ENCODE results near the gene MED13L.

Gene MED13L

GRCh38 chr12:116277467-116278278 lies at the start of gene MED13L:
MED13L (minus strand) TSS chr12:116277693; CDS start chr12:116277131, 562 bp downstream.
- peak; percentile 80 for DNase-seq

DNA sequence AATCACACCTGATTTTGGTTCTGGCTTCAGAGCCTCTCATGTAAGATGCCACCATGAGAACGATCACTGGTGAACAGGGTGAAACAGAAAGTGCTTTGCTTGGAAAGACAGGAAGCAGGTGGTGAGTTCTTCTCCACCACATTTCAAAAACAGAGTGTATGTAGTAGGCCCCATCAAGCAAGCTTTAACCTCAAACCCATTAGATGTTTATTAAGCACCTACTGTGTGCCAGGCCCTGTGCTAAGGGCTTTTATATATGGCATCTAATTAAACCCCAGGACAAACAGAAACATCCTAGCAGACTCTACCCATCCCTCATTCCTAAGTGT lies 47.8 kb upstream of the MED13L start:
- no peak for DNase-seq

GRCh38 chr12:116324654-116325335 lies 47.3 kb upstream of the MED13L start:
- no peak for DNase-seq

- DNase-seq: no peak
These were observed 46.2 kb upstream of the MED13L start for GRCh38 chr12:116323406-116324386.

DNA sequence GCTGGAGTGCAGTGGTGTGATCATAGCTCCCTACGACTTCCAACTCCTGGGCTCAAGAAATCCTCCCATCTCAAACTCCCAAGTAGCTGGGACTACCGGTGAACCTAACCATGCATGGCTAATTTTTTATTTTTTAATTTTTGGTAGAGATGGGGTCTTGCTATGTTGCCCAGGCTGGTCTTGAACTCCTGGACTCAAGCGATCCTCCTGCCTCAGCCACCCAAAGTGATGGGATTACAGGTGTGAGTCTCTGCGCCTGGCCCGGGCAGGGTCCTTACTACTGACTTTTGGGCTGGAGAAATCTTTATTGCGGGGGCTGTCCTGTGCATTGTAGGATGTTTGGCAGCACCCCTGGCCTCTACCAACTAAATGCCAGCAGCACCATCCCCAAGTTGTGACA lies 44.4 kb upstream of the MED13L start:
- no peak for DNase-seq

GRCh38 chr12:116320791-116321217 lies 43.3 kb upstream of the MED13L start:
- no peak for DNase-seq

- peak; percentile 90 for DNase-seq
These were observed 42.6 kb upstream of the MED13L start for GRCh38 chr12:116319898-116320621.

DNA sequence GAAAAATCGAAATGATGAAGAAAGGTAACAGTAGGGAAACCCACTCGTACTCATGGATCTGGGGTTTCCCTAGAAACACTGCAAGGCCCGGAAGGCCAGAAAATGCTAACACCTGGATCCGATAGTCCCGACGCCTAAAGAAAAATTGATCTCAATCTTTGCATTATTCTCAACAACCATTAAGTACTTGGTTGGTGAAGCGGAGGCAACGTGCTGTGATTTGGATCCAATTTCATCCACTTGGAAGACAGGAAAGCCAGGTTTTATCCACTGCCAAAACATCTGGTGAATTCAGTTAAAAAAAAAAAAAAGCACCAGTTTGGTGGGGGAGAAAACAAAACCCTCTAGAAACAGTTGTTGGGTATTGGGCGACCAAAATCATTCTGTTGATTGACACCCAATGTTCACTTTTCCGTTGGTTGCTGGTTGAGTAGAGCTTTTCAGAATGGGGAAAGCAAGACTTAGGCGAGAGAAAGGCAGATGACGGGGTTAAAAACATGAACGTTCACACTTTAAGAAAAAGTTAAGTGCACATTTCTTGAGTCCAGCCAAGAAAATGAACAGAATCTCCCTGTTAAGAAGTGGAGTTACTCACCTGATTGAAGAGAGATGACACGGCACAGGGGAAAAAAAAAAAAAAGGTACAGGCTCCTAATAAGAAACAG lies 41.9 kb upstream of the MED13L start:
- no peak for DNase-seq

DNA sequence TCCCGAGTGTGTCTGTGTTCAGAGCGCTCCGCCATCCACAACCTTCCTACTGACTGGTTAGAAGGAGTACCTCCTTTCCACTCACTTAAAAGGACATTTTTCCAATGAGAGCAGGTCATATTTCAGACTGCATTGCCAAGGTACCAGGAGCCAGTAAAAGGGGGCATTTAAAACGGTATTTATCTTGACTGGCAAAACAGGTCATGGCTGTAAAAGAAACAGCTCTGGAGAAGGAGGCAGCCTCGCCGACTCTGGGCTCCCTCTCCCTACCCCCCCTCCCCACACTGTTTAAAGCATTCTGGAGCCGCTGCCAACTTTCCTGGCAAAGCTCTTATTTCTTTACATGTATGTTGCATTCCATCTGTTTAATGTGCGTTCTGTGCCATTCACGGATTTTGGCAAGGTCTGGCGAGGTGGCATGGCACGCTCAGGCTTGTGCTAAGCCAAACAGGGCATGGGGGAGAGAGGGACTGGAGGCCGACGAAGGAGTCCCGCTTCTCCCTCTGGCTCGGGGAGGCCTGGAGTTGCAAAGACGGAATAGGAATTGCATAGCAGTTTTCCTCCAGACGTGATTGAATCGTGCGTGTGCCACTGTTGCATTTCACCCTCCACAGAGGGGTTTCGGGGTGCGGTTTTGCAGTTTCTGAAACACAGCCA lies 41.2 kb upstream of the MED13L start:
- DNase-seq: no peak

DNA sequence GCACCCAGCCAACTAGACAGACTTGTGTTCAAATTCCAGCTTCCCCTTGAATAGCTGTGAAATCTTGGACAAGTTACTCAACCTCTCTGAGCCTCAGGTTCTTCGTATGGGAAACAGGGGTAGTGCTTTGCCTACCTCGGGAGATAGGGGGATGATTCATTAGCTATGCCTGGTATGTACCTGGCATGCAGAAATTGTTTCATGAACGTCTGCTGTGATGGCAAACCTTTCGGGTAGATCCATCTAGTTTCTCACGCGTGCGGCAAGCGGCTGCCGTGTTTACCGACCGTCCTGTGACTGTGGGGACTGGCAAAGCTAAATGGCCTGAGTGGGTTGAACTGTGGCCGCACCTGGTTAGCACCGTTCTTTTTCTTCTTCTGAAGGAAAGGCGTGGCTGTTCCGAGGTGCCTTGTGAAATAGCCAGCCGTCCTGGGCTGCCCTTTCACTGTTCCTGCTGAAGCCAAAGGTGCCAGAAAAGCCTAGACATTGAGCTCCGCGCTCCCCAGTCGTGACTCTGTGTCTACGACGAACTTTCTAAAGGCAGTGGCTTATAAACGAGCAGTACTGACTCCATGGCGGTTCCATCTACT lies 40.6 kb upstream of the MED13L start:
- no peak for DNase-seq

GRCh38 chr12:116317139-116317538 lies 39.6 kb upstream of the MED13L start:
- no peak for DNase-seq

DNA sequence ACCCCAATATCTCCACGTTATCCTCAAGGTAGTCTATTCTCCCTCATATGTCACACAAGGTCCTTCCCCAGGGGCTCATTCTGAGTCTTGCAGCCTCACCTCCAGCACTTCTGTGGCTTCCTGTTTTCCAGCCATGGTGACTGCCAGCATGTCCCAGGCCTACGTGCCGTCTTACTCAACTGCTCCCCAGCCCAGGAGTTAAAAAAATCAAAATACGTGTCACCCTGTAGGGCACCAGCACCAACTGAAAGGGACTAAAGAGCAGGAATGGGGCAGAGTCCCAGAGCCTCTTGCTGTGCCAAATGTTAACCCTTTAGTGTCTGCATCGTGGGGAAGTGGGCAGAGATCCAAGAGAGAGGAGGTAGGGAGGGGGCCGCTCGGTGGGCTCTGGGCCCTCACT lies 37.0 kb upstream of the MED13L start:
- DNase-seq: no peak

GRCh38 chr12:116313194-116313927 lies 35.9 kb upstream of the MED13L start:
- no peak for DNase-seq

DNA sequence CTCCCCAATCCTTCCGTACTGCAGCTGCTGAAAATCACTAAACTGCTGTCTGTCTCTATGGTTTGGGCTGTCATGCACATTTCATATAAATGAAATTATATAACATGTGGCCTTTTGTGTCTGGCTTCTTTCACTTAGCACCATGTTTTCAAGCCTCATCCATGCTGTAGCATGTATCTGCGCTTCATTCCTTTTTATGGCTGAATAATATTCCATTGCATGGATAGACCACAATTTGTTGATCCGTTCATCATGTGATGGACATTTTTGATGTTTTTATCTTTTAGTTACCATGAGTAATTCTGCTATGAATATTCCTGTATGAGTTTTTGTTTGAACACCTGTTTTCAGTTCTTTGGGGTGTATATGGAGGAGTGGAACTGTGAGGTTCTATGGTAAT lies 32.6 kb upstream of the MED13L start:
- no peak for DNase-seq

DNA sequence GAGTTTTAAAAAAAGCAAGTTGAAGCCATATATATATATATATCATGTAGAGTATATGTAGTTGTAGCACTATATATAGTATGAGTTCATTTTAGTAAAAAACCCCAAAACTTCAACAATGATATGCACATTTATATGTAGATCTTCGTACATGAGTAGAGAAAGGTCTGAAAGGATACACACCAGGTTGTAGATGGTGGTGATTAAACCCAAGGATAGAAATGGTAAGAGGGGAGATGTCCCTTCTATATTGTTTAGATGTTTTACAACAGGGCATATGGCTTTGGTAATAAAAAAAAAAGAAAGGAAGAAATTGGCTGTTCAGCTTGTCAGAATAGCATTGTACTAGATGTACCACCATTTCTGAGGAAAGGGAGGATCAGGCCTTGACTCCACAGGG lies 31.9 kb upstream of the MED13L start:
- no peak for DNase-seq

GRCh38 chr12:116308647-116309046 lies 31.2 kb upstream of the MED13L start:
- no peak for DNase-seq

DNA sequence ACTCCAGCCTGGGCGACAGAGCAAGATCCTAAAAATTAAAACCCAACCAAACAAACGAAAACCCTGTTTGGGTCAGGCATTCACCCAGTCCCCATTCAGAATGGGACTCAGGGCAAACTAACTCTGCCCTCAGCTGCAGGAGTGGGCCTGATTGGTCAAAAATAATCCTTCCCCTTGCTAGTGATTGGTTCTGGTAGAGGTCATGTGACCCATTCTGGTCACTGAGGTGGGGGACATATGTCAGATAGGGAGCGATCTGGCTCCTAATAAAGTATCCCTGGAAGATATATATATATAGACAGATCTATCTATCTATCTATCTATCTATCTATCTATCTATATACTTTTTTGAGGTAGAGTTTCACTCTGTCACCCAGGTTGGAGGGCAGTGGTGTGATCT lies 29.5 kb upstream of the MED13L start:
- DNase-seq: no peak

- no peak for DNase-seq
These were observed 29.0 kb upstream of the MED13L start for GRCh38 chr12:116306506-116306905.

DNA sequence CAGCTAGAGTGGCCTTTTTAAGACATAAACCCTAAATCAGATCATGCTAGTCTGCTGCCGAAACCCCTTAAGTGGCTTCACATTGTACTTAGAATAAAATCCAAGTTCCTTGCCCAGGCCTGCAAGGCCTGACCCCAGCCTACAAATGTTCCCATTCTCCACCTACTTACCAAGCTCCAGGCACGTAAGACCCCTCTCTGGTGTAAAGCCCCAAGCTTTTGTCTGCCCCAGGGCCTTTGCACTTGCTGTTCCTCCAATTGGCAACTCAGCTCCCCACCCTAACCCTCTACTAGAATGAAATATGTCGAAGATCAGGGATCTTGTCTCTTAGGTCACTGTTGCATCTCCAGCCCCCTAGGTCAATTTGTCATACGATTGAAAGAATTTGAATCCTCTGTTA lies 27.1 kb upstream of the MED13L start:
- no peak for DNase-seq

DNA sequence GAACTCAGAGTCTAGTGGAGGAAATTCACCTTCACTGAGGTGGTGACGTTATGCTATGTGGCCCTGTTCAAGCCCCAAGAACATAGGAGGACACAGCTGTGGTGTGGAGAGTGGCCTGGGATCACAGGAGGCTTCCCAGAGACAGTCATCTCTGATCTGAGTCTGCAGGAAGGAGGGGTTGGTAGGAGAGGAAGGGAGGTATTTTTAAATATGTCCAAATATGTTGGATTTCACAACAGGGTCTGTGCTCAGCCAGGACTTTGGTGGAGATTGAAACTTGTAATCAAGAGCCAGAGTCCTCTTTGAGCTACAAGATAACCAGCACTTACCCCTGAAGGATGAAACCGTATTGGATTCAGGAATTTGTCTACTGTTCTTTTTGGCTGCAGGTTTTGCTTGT lies 26.4 kb upstream of the MED13L start:
- DNase-seq: no peak
